ENCODE data around the gene SPTBN1.

Gene SPTBN1

GRCh38 chr2:54613794-54614257 is 157.7 kb downstream of the SPTBN1 start:
- peaks cover 12% of the 10 kb centered on the region for H3K4me1 ChIP-seq (ENCODE audit: control insufficient read depth, insufficient read depth, low read length)
- H3K36me3 ChIP-seq (ENCODE audit: control insufficient read depth, insufficient read depth, low read length), result peaks cover 22% of the 10 kb centered on the region
- no peaks in the 10 kb centered on the region for H3K27me3 ChIP-seq (ENCODE audit: control insufficient read depth, insufficient read depth, low read length)
- H3K27ac ChIP-seq (ENCODE audit: low read depth, low read length), result no peak overlapping the region
- H3K9ac ChIP-seq (ENCODE audit: low read length), result no peak overlapping the region
- no peak overlapping the region for H3K4me3 ChIP-seq (ENCODE audit: low read length)

- no peak overlapping the region for H3K4me3 ChIP-seq (ENCODE audit: low read length)
- H3K4me1 ChIP-seq (ENCODE audit: control insufficient read depth, insufficient read depth, low read length), result peaks cover 16% of the 10 kb centered on the region
- H3K27me3 ChIP-seq (ENCODE audit: control insufficient read depth, insufficient read depth, low read length), result no peaks in the 10 kb centered on the region
- H3K36me3 ChIP-seq (ENCODE audit: control insufficient read depth, insufficient read depth, low read length), result peaks cover 25% of the 10 kb centered on the region
- no peak overlapping the region for H3K9ac ChIP-seq (ENCODE audit: low read length)
- no peak overlapping the region for H3K27ac ChIP-seq (ENCODE audit: low read depth, low read length)
These were observed 158.7 kb downstream of the SPTBN1 start for GRCh38 chr2:54614819-54615218.

- peaks cover 16% of the 10 kb centered on the region for H3K4me1 ChIP-seq (ENCODE audit: control insufficient read depth, insufficient read depth, low read length)
- H3K4me3 ChIP-seq (ENCODE audit: low read length), result no peak overlapping the region
- no peaks in the 10 kb centered on the region for H3K27me3 ChIP-seq (ENCODE audit: control insufficient read depth, insufficient read depth, low read length)
- H3K27ac ChIP-seq (ENCODE audit: low read depth, low read length), result no peak overlapping the region
- H3K9ac ChIP-seq (ENCODE audit: low read length), result no peak overlapping the region
- peaks cover 26% of the 10 kb centered on the region for H3K36me3 ChIP-seq (ENCODE audit: control insufficient read depth, insufficient read depth, low read length)
These were observed 159.9 kb downstream of the SPTBN1 start for GRCh38 chr2:54615832-54616534.

DNA sequence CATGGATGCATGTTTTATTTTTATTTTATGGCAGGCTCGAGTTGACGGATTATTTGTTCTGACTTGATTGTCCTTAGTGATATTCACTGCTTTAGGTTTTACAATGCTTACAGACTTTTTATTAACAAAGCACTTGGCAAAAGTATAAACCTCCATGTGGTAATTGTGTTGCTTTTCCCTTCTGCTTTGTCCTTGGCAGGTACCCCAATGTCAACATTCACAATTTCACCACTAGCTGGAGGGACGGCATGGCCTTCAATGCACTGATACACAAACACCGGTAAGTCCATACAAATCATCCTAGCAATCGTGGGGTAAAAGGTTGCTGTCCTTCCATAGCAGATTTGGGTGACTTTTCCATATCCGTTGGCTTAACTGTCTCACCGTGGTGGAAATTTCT is 161.3 kb downstream of the SPTBN1 start:
- Histone ChIP-seq H3K36me3 (ENCODE audit: control insufficient read depth, insufficient read depth, low read length) (peaks cover 22% of the 10 kb centered on the region), H3K9ac (ENCODE audit: low read length) (no peak overlapping the region), H3K27ac (ENCODE audit: low read depth, low read length) (no peak overlapping the region), H3K4me3 (ENCODE audit: low read length) (no peak overlapping the region), H3K4me1 (ENCODE audit: control insufficient read depth, insufficient read depth, low read length) (peaks cover 16% of the 10 kb centered on the region), H3K27me3 (ENCODE audit: control insufficient read depth, insufficient read depth, low read length) (no peaks in the 10 kb centered on the region)

DNA sequence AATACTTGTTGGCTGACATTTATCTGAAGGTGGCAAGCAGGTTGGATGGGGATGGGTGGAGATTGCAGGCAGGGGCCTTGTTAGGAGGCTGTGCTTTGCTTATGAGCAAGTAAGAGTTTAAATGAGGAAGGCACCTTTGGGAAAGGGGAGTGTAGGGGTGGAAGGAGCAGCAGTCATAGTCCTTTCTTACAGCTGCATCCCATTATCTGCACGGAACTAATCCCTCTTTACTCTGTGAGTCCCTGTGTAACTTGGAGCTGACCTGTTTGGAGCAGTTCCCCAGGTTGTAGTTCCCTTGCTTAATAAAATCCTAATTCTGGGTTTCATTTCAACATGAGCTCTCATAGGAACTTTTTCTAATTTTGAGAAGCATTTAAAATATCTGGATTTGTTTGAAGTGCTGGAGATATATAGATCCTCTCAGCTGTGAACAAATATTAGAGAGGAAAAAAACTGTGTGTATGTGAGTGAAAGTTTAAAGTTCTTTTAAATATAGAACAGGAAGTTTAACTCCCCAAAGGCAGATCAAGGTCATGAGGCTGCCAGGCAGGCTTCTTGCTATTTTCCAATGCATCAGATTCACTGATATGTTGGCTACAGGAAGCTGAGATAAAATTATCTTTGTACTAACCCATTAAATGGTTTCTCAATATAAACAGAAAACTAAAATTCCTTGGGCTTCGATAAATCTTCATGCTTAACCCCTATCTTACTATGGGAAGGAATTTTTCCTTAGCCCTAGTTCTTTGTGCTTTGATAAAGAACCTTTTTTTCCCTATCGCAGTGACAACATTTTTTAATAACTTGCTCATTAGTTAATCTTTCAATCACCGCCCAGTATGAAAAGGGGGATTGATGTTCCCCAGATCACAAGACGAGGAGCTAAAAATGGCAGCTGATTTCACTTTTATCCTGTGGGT is 162.8 kb downstream of the SPTBN1 start:
- Histone ChIP-seq H3K36me3 (ENCODE audit: control insufficient read depth, insufficient read depth, low read length) (peaks cover 16% of the 10 kb centered on the region), H3K4me1 (ENCODE audit: control insufficient read depth, insufficient read depth, low read length) (peaks cover 16% of the 10 kb centered on the region), H3K27ac (ENCODE audit: low read depth, low read length) (peak overlapping the region; percentile 57), H3K27me3 (ENCODE audit: control insufficient read depth, insufficient read depth, low read length) (no peaks in the 10 kb centered on the region), H3K9ac (ENCODE audit: low read length) (no peak overlapping the region), H3K4me3 (ENCODE audit: low read length) (no peak overlapping the region)

DNA sequence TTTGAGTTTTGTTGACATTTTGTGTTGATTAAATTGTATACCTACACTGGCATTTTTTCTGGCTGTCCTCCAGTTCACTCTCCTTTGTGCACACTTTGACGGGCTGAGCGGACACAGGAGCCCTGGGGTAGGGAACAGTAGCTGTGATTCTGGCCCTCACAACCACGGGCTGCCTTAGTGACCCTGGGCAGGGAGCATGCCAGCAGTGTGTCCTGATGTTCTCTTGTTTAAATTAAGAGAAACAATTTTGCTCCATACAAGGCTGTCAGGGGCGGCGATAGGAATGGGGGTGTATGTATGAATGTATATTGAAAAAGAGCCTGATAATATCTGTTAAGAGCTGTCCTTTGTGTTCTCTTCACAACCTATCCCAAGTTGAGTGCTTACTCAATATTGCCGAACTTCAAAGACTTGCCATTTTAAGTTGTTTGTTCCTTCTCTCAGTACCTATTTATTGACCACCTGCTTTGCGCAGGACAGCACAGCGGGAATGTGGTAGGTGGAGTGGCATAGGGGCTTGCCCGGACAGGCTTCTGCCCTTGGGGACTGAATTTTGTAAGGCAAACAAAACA is 163.6 kb downstream of the SPTBN1 start:
- Histone ChIP-seq H3K27me3 (ENCODE audit: control insufficient read depth, insufficient read depth, low read length) (no peaks in the 10 kb centered on the region), H3K4me3 (ENCODE audit: low read length) (no peak overlapping the region), H3K27ac (ENCODE audit: low read depth, low read length) (peak overlapping the region; percentile 29), H3K4me1 (ENCODE audit: control insufficient read depth, insufficient read depth, low read length) (peaks cover 16% of the 10 kb centered on the region), H3K9ac (ENCODE audit: low read length) (no peak overlapping the region), H3K36me3 (ENCODE audit: control insufficient read depth, insufficient read depth, low read length) (peaks cover 19% of the 10 kb centered on the region)

GRCh38 chr2:54620948-54621347 is 164.8 kb downstream of the SPTBN1 start:
- no peak overlapping the region for H3K4me3 ChIP-seq (ENCODE audit: low read length)
- H3K4me1 ChIP-seq (ENCODE audit: control insufficient read depth, insufficient read depth, low read length), result peaks cover 16% of the 10 kb centered on the region
- H3K27me3 ChIP-seq (ENCODE audit: control insufficient read depth, insufficient read depth, low read length), result no peaks in the 10 kb centered on the region
- no peak overlapping the region for H3K27ac ChIP-seq (ENCODE audit: low read depth, low read length)
- H3K36me3 ChIP-seq (ENCODE audit: control insufficient read depth, insufficient read depth, low read length), result peaks cover 27% of the 10 kb centered on the region
- H3K9ac ChIP-seq (ENCODE audit: low read length), result no peak overlapping the region

DNA sequence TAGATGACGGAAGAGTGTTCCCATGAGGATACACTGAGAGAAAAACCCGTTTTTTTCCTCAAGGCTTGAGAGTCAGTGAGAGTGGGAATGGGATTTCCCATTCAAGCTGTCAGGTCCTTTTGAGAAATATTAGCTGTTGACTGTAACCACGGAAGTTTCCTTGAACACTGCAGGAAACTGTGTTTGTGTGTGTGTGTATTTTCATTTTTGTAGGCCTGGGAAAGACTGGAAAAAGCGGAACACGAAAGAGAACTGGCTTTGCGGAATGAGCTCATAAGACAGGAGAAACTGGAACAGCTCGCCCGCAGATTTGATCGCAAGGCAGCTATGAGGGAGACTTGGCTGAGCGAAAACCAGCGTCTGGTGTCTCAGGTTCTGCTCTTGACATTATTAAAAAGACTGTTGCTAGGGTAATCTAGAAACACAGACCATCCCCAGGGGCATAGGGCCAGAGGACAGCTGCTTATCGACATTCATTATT is 168.5 kb downstream of the SPTBN1 start:
- Histone ChIP-seq H3K27me3 (ENCODE audit: control insufficient read depth, insufficient read depth, low read length) (no peaks in the 10 kb centered on the region), H3K27ac (ENCODE audit: low read depth, low read length) (peak overlapping the region; percentile 1), H3K9ac (ENCODE audit: low read length) (no peak overlapping the region), H3K36me3 (ENCODE audit: control insufficient read depth, insufficient read depth, low read length) (peaks cover 44% of the 10 kb centered on the region), H3K4me3 (ENCODE audit: low read length) (no peak overlapping the region), H3K4me1 (ENCODE audit: control insufficient read depth, insufficient read depth, low read length) (no peaks in the 10 kb centered on the region)

DNA sequence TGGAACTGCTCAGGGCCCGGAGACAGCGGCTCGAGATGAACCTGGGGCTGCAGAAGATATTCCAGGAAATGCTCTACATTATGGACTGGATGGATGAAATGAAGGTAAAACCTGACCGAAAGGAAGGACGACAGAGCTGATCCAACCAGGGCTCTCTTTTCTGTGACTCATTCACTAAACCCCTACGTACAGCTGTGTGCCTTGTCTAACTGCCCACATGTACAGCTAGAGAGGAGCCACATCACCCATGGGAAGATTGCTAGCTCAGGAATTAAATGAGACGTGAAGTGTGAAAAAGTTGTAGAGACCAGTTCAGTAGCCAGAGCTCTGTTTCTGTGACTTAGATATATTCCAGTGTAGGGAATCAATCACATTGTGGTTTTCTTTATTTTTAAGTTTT is 170.0 kb downstream of the SPTBN1 start:
- Histone ChIP-seq H3K27ac (ENCODE audit: low read depth, low read length) (no peak overlapping the region), H3K27me3 (ENCODE audit: control insufficient read depth, insufficient read depth, low read length) (no peaks in the 10 kb centered on the region), H3K36me3 (ENCODE audit: control insufficient read depth, insufficient read depth, low read length) (peaks cover 54% of the 10 kb centered on the region), H3K9ac (ENCODE audit: low read length) (no peak overlapping the region), H3K4me3 (ENCODE audit: low read length) (no peak overlapping the region), H3K4me1 (ENCODE audit: control insufficient read depth, insufficient read depth, low read length) (no peaks in the 10 kb centered on the region)

DNA sequence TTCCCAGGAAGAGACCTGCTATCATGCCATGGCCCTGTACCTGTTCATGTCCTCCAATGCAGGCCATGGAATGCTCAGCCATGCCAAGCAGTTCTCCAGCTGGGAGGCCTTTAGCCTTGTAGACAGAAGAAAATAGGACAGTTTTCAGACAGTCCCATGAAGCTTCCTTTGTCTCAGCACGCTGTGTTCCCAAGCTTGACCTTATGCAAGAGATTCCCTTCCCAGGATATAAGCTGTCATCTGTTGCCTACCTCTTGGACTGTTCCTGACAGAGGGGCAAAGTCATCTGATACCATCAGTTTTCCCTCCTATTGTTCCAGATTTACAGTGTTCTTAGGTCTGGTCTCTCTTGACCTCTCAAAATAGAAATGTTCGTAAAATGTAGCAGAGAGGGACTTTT is 170.8 kb downstream of the SPTBN1 start:
- Histone ChIP-seq H3K27ac (ENCODE audit: low read depth, low read length) (no peak overlapping the region), H3K9ac (ENCODE audit: low read length) (no peak overlapping the region), H3K36me3 (ENCODE audit: control insufficient read depth, insufficient read depth, low read length) (peaks cover 60% of the 10 kb centered on the region), H3K4me3 (ENCODE audit: low read length) (no peak overlapping the region), H3K4me1 (ENCODE audit: control insufficient read depth, insufficient read depth, low read length) (no peaks in the 10 kb centered on the region), H3K27me3 (ENCODE audit: control insufficient read depth, insufficient read depth, low read length) (no peaks in the 10 kb centered on the region)

GRCh38 chr2:54627973-54628372 is 171.8 kb downstream of the SPTBN1 start:
- H3K4me3 ChIP-seq (ENCODE audit: low read length), result no peak overlapping the region
- no peaks in the 10 kb centered on the region for H3K27me3 ChIP-seq (ENCODE audit: control insufficient read depth, insufficient read depth, low read length)
- H3K4me1 ChIP-seq (ENCODE audit: control insufficient read depth, insufficient read depth, low read length), result no peaks in the 10 kb centered on the region
- H3K36me3 ChIP-seq (ENCODE audit: control insufficient read depth, insufficient read depth, low read length), result peaks cover 67% of the 10 kb centered on the region
- H3K9ac ChIP-seq (ENCODE audit: low read length), result no peak overlapping the region
- H3K27ac ChIP-seq (ENCODE audit: low read depth, low read length), result no peak overlapping the region

- H3K4me3 ChIP-seq (ENCODE audit: low read length), result no peak overlapping the region
- H3K27me3 ChIP-seq (ENCODE audit: control insufficient read depth, insufficient read depth, low read length), result no peaks in the 10 kb centered on the region
- peaks cover 68% of the 10 kb centered on the region for H3K36me3 ChIP-seq (ENCODE audit: control insufficient read depth, insufficient read depth, low read length)
- no peak overlapping the region for H3K27ac ChIP-seq (ENCODE audit: low read depth, low read length)
- H3K9ac ChIP-seq (ENCODE audit: low read length), result no peak overlapping the region
- no peaks in the 10 kb centered on the region for H3K4me1 ChIP-seq (ENCODE audit: control insufficient read depth, insufficient read depth, low read length)
These were observed 172.3 kb downstream of the SPTBN1 start for GRCh38 chr2:54628418-54628817.

Data from rectal smooth muscle tissue (tissue), 1 donor.